GM23248 (cell line): Measurements from ENCODE around the gene ATR. TPM values are rescaled to one million over a fixed set of nuclear protein-coding genes. Genes with fewer than 3 reads are reported as not detected.
"Not testable (repeated sequence)": the region's sequence is repeated elsewhere in the genome, so short reads cannot be mapped to it uniquely, and the experiment has no call there.

Experiments used
- DNase-seq: peaks from one replicate; pipeline ENCODE4 v3.0.0-alpha.2; 2015
- H2AFZ ChIP-seq: fragments of 200-600 bp; sonication (generic); 2 replicates; pipeline ENCODE4 v1.6.1; 2016; ENCODE audit warnings: antibody characterized with exemption
- H3F3A ChIP-seq: fragments of 200-600 bp; sonication (generic); 2 replicates; pipeline ENCODE4 v1.6.1; 2016; ENCODE audit warnings: mild to moderate bottlenecking, antibody characterized with exemption, mixed run types; ENCODE audit not compliant: insufficient read depth
- H3K27ac ChIP-seq: fragments of 200-600 bp; sonication (generic); 2 replicates; pipeline ENCODE4 v1.5.1; 2016; ENCODE audit warnings: mild to moderate bottlenecking
- H3K27me3 ChIP-seq: fragments of 200-600 bp; sonication (generic); replicated peaks from 2 replicates; pipeline ENCODE4 v1.6.1; 2016; ENCODE audit warnings: mild to moderate bottlenecking; ENCODE audit not compliant: insufficient read depth
- H3K36me3 ChIP-seq: fragments of 200-600 bp; sonication (generic); 2 replicates; pipeline ENCODE4 v1.6.1; 2016; ENCODE audit warnings: low read depth, mild to moderate bottlenecking
- H3K4me1 ChIP-seq: fragments of 200-600 bp; sonication (generic); 2 replicates; pipeline ENCODE4 v1.6.1; 2016; ENCODE audit warnings: mild to moderate bottlenecking; ENCODE audit not compliant: insufficient read depth
- H3K4me2 ChIP-seq: fragments of 200-600 bp; sonication (generic); one replicate; pipeline ENCODE4 v1.6.1; 2016; ENCODE audit warnings: mild to moderate bottlenecking; ENCODE audit not compliant: unreplicated experiment
- H3K4me3 ChIP-seq: fragments of 200-600 bp; sonication (generic); 2 replicates; pipeline ENCODE4 v1.5.1; 2016; ENCODE audit warnings: mild to moderate bottlenecking
- H3K79me2 ChIP-seq: fragments of 200-600 bp; sonication (generic); 2 replicates; pipeline ENCODE4 v1.6.1; 2016; ENCODE audit warnings: mild to moderate bottlenecking; ENCODE audit not compliant: insufficient read depth
- H3K9ac ChIP-seq: fragments of 200-600 bp; sonication (generic); 2 replicates; pipeline ENCODE4 v1.6.1; 2016; ENCODE audit warnings: mild to moderate bottlenecking
- H3K9me2 ChIP-seq: fragments of 200-600 bp; sonication (generic); 2 replicates; pipeline ENCODE4 v1.6.1; 2016; ENCODE audit warnings: mixed run types, mild to moderate bottlenecking, moderate library complexity; ENCODE audit not compliant: insufficient read depth
- H3K9me3 ChIP-seq: fragments of 200-600 bp; sonication (generic); one replicate; pipeline ENCODE4 v1.6.1; 2017; ENCODE audit warnings: low read depth
- H4K20me1 ChIP-seq: fragments of 200-600 bp; sonication (generic); 2 replicates; pipeline ENCODE4 v1.6.0; 2016; ENCODE audit not compliant: insufficient read depth
- EZH2 ChIP-seq: fragments of 200-600 bp; sonication (generic); IDR thresholded peaks from 2 replicates; pipeline ENCODE4 v1.6.1; 2018; ENCODE audit warnings: antibody characterized with exemption, mild to moderate bottlenecking; ENCODE audit not compliant: insufficient read depth, poor library complexity, severe bottlenecking
- EZH2phosphoT487 ChIP-seq: fragments of 200-600 bp; sonication (generic); IDR thresholded peaks from 2 replicates; pipeline ENCODE4 v1.6.1; 2018; ENCODE audit warnings: antibody characterized with exemption, moderate library complexity, mild to moderate bottlenecking, low read depth; ENCODE audit not compliant: insufficient read depth
- WGBS, 2 experiments: methylation state at CpG; one replicate each; pipeline ENCODE4 v1.1.6; 2015 to 2017; ENCODE audit warnings: low lambda C conversion rate in 2 of 2, low coverage in 1 of 2; ENCODE audit errors: missing lambda C conversion rate in 2 of 2; 5-methylcytosine and 5-hydroxymethylcytosine counted together
- in situ Hi-C: fragments of 300-500 bp; cut with MboI; formaldehyde crosslinking; loops from 2 replicates; pipeline ENCODE4 v1.15.0; 2020
- polyA plus RNA-seq: library from polyadenylated mRNA; unstranded; fragments of >200 nt; fragmentation: Nextera tagmentation; extraction: Ambion mirVana; gene quantifications from 2 replicates; pipeline ENCODE4 v1.2.1, GENCODE V29; 2016
- total RNA-seq: library from RNA; depleted of rRNA; stranded (reverse); fragments of >200 nt; shearing (Covaris generic); gene quantifications from 2 replicates; pipeline ENCODE4 v1.2.3, GENCODE V29; 2014

The ATR gene
- total and polyA plus RNA-seq, 2 experiments from 2014 or later = 15.1 to 28.3 TPM

- H3K4me3 ChIP-seq = peak overlapping the region; percentile 89
- no peaks in the 10 kb centered on the region for H3K27me3 ChIP-seq
- H3K27ac ChIP-seq = peak overlapping the region; percentile 95
- no peaks in the 10 kb centered on the region for H3K36me3 ChIP-seq
- TF ChIP-seq EZH2 = no peak
- no peak for TF ChIP-seq EZH2phosphoT487
- no peaks in the 10 kb centered on the region for H3K9me2 ChIP-seq
- H3K79me2 ChIP-seq = peaks cover 70% of the 10 kb centered on the region
- H3K4me1 ChIP-seq = peaks cover 26% of the 10 kb centered on the region
- peak overlapping the region; percentile 90 for H3K4me2 ChIP-seq
- peak overlapping the region; percentile 99 for H3K9ac ChIP-seq
- H3F3A ChIP-seq = peaks cover 18% of the 10 kb centered on the region
- no peaks in the 10 kb centered on the region for H3K9me3 ChIP-seq
- H4K20me1 ChIP-seq = no peaks in the 10 kb centered on the region; the same call in 1 of the 2 replicates
- 68 to 75% methylated on average over 6 of the region's 6 CpGs for WGBS, 2 experiments
- no peak overlapping the region for H2AFZ ChIP-seq
- DNase-seq = peak; percentile 60
- in situ Hi-C loops = no loop called here
These were observed 132.7 kb downstream of the ATR start for GRCh38 chr3:142445816-142446254.

GRCh38 chr3:142444343-142444742 lies 134.2 kb downstream of the ATR start:
- Histone ChIP-seq H3K4me2 (no peak overlapping the region), H2AFZ (no peak overlapping the region), H4K20me1 (no peaks in the 10 kb centered on the region; the same call in 1 of the 2 replicates), H3K9me2 (no peaks in the 10 kb centered on the region), H3K4me3 (no peak overlapping the region), H3K36me3 (no peaks in the 10 kb centered on the region), H3K9me3 (no peaks in the 10 kb centered on the region), H3K27me3 (no peaks in the 10 kb centered on the region), H3K4me1 (peaks cover 26% of the 10 kb centered on the region), H3K9ac (no peak overlapping the region), H3K79me2 (peaks cover 85% of the 10 kb centered on the region), H3K27ac (no peak overlapping the region), H3F3A (peaks cover 12% of the 10 kb centered on the region)
- WGBS, 2 experiments = 93 to 95% methylated on average over 11 of the region's 11 CpGs
- in situ Hi-C loops = no loop called here
- no peak for TF ChIP-seq EZH2
- TF ChIP-seq EZH2phosphoT487 = no peak
- no peak for DNase-seq

GRCh38 chr3:142443060-142443459 lies 135.5 kb downstream of the ATR start:
- DNase-seq, H3K27me3 ChIP-seq, in situ Hi-C loops, H3F3A ChIP-seq, H3K9me2 ChIP-seq, H4K20me1 ChIP-seq, H3K9ac ChIP-seq, H3K4me3 ChIP-seq, H3K9me3 ChIP-seq, H3K4me2 ChIP-seq, H3K27ac ChIP-seq, H3K36me3 ChIP-seq, H2AFZ ChIP-seq: not testable (repeated sequence)
- peaks cover 19% of the 10 kb centered on the region for H3K4me1 ChIP-seq
- WGBS, 2 experiments = 95 to 97% methylated on average over 12 of the region's 12 CpGs
- peaks cover 98% of the 10 kb centered on the region for H3K79me2 ChIP-seq

- H3K4me3 ChIP-seq, H3K4me2 ChIP-seq, H3K9ac ChIP-seq, H4K20me1 ChIP-seq, DNase-seq, H3K27ac ChIP-seq, in situ Hi-C loops, H2AFZ ChIP-seq, H3K9me3 ChIP-seq, H3K27me3 ChIP-seq, H3K9me2 ChIP-seq, H3F3A ChIP-seq, H3K36me3 ChIP-seq, H3K4me1 ChIP-seq: not testable (repeated sequence)
- 94% methylated on average over 15 of the region's 15 CpGs for WGBS, 2 experiments
- peaks cover 100% of the 10 kb centered on the region for H3K79me2 ChIP-seq
These were observed 138.9 kb downstream of the ATR start for GRCh38 chr3:142439499-142440220.

GRCh38 chr3:142438096-142438495 lies 140.4 kb downstream of the ATR start:
- 96 to 97% methylated on average over 11 of the region's 11 CpGs for WGBS, 2 experiments
- H2AFZ ChIP-seq, H3K4me3 ChIP-seq, H3F3A ChIP-seq, H3K9ac ChIP-seq, H3K4me2 ChIP-seq, H3K9me3 ChIP-seq, DNase-seq, H3K36me3 ChIP-seq, in situ Hi-C loops, H3K27ac ChIP-seq, H3K9me2 ChIP-seq, H3K4me1 ChIP-seq, H4K20me1 ChIP-seq, H3K27me3 ChIP-seq: not testable (repeated sequence)
- H3K79me2 ChIP-seq = peaks cover 100% of the 10 kb centered on the region
